Activated CD4-positive, alpha-beta T cell treated with anti-CD3 and anti-CD28 coated beads, Interleukin-2, Interleukin-4, amounts not matched to agents 100 ng/mL and 50 ng/mL, durations not matched to agents 16 hours and 8 hours (primary cell): ENCODE data around the gene C11orf21.
"Not testable (repeated sequence)": the region's sequence is repeated elsewhere in the genome, so short reads cannot be mapped to it uniquely, and the experiment has no call there.

Experiments used
- DNase-seq: peaks from one replicate; pipeline ENCODE4 v3.0.0-alpha.2; 2020; ENCODE audit warnings: low spot score

Gene C11orf21

GRCh38 chr11:2295971-2296912 lies 5.5 kb downstream of the C11orf21 start:
- DNase-seq, result no peak

- DNase-seq, result no peak
Observed at GRCh38 chr11:2294926-2295290, 6.8 kb downstream of the C11orf21 start.

GRCh38 chr11:2293984-2294925 lies 7.5 kb downstream of the C11orf21 start:
- no peak for DNase-seq

- no peak for DNase-seq
Observed at GRCh38 chr11:2293531-2293971, 8.2 kb downstream of the C11orf21 start.

- DNase-seq, result no peak
Observed at GRCh38 chr11:2290351-2290841, 11.3 kb downstream of the C11orf21 start.

- DNase-seq, result no peak
Observed at GRCh38 chr11:2289859-2290258, 11.9 kb downstream of the C11orf21 start.

- no peak for DNase-seq
Observed at GRCh38 chr11:2289350-2289749, 12.4 kb downstream of the C11orf21 start.

GRCh38 chr11:2287091-2287490 lies 14.6 kb downstream of the C11orf21 start:
- no peak for DNase-seq

- DNase-seq, result not testable (repeated sequence)
Observed at GRCh38 chr11:2286350-2286749, 15.4 kb downstream of the C11orf21 start.

GRCh38 chr11:2280208-2280607 lies 21.5 kb downstream of the C11orf21 start:
- no peak for DNase-seq

GRCh38 chr11:2277933-2278523 lies 23.7 kb downstream of the C11orf21 start:
- DNase-seq, result no peak

GRCh38 chr11:2277008-2277346 lies 24.7 kb downstream of the C11orf21 start:
- no peak for DNase-seq

GRCh38 chr11:2276280-2277007 lies 25.3 kb downstream of the C11orf21 start:
- DNase-seq, result no peak

- DNase-seq, result no peak
Observed at GRCh38 chr11:2275334-2276279, 26.1 kb downstream of the C11orf21 start.

- DNase-seq, result no peak
Observed at GRCh38 chr11:2273771-2274170, 27.9 kb downstream of the C11orf21 start.

- no peak for DNase-seq
Observed at GRCh38 chr11:2273311-2273710, 28.4 kb downstream of the C11orf21 start.

- no peak for DNase-seq
Observed at GRCh38 chr11:2272946-2273280, 28.8 kb downstream of the C11orf21 start.

- no peak for DNase-seq
Observed at GRCh38 chr11:2272228-2272945, 29.3 kb downstream of the C11orf21 start.

GRCh38 chr11:2271327-2272227 lies 30.1 kb downstream of the C11orf21 start:
- DNase-seq, result no peak
